GM12878 (cell line): ENCODE measurements around the gene GGN. TPM values are rescaled to one million over a fixed set of nuclear protein-coding genes. Genes with fewer than 3 reads are reported as not detected.

Experiments
- BCL3 ChIP-seq: IDR thresholded peaks from 2 replicates; pipeline ENCODE4 v1.6.1; 2011; ENCODE audit warnings: borderline replicate concordance, low read depth, mild to moderate bottlenecking, moderate library complexity, low read length; ENCODE audit not compliant: insufficient read depth, poor library complexity, severe bottlenecking
- BHLHE40 ChIP-seq, 2 experiments: fragments of 450-650 bp in 1 of 2; IDR thresholded peaks; 2 replicates each; pipeline ENCODE4 v1.6.1; 2011 to 2017; ENCODE audit warnings: low read depth in 2 of 2, borderline replicate concordance in 1 of 2, improper control_type of control experiment in 1 of 2, low read length in 1 of 2, mild to moderate bottlenecking in 1 of 2
- CBX3 ChIP-seq: fragments of 200-600 bp; sonication (generic); IDR thresholded peaks from 2 replicates; pipeline ENCODE4 v1.6.1; 2016; ENCODE audit warnings: low read depth, borderline replicate concordance
- CREB1 ChIP-seq: IDR thresholded peaks from 2 replicates; pipeline ENCODE4 v1.6.1; 2012; ENCODE audit warnings: low read depth, mild to moderate bottlenecking, inconsistent platforms
- CREM ChIP-seq: IDR thresholded peaks from 2 replicates; pipeline ENCODE4 v1.6.1; 2014; ENCODE audit warnings: antibody characterized with exemption, low read depth
- EP300 ChIP-seq, 2 experiments: fragments of 150-350 bp in 1 of 2; IDR thresholded peaks; 2 replicates each; pipeline ENCODE4 v1.6.1; 2011 to 2012; ENCODE audit warnings: low read depth in 2 of 2, low read length in 2 of 2, borderline replicate concordance in 1 of 2, improper control_type of control experiment in 1 of 2, inconsistent platforms in 1 of 2; ENCODE audit not compliant: control insufficient read depth in 1 of 2
- FOXK2 ChIP-seq: fragments of 450-650 bp; IDR thresholded peaks from 2 replicates; pipeline ENCODE4 v1.6.1; 2017; ENCODE audit warnings: mild to moderate bottlenecking, moderate library complexity
- IKZF2 ChIP-seq, 2 experiments: fragments of 450-650 bp; IDR thresholded peaks; 2 replicates each; pipeline ENCODE4 v1.6.1; 2017; ENCODE audit warnings: mild to moderate bottlenecking in 2 of 2, moderate library complexity in 2 of 2
- IRF3 ChIP-seq: fragments of 450-650 bp; IDR thresholded peaks from 2 replicates; pipeline ENCODE4 v1.6.1; 2014; ENCODE audit warnings: mild to moderate bottlenecking
- JUNB ChIP-seq: IDR thresholded peaks from 2 replicates; pipeline ENCODE4 v1.6.1; 2016; ENCODE audit warnings: antibody characterized with exemption, mild to moderate bottlenecking
- KDM1A ChIP-seq: fragments of 200-600 bp; sonication (generic); IDR thresholded peaks from 2 replicates; pipeline ENCODE4 v1.6.1; 2016; ENCODE audit warnings: borderline replicate concordance
- KLF5 ChIP-seq: fragments of 450-650 bp; IDR thresholded peaks from 2 replicates; pipeline ENCODE4 v1.6.1; 2014; ENCODE audit warnings: mild to moderate bottlenecking; ENCODE audit not compliant: partially characterized antibody
- MAX ChIP-seq: IDR thresholded peaks from 2 replicates; pipeline ENCODE4 v1.6.1; 2012; ENCODE audit warnings: low read depth, low read length, improper control_type of control experiment
- MTA3 ChIP-seq: IDR thresholded peaks from 2 replicates; pipeline ENCODE4 v1.6.1; 2012; ENCODE audit warnings: low read length, inconsistent platforms, borderline replicate concordance
- MYB ChIP-seq: fragments of 150-350 bp; IDR thresholded peaks from 2 replicates; pipeline ENCODE4 v1.6.1; 2014; ENCODE audit warnings: mild to moderate bottlenecking, low read depth, low read length, borderline replicate concordance
- NR2C2 ChIP-seq: IDR thresholded peaks from 2 replicates; pipeline ENCODE4 v1.6.1; 2011; ENCODE audit warnings: borderline replicate concordance, low read depth; ENCODE audit not compliant: control insufficient read depth, insufficient read length
- PAX5 ChIP-seq: IDR thresholded peaks from 2 replicates; pipeline ENCODE4 v1.6.1; 2011; ENCODE audit warnings: low read depth, low read length, borderline replicate concordance
- POLR2A ChIP-seq: IDR thresholded peaks from 2 replicates; pipeline ENCODE4 v1.6.1; 2011; ENCODE audit warnings: low read depth, mild to moderate bottlenecking, low read length
- SREBF1 ChIP-seq: IDR thresholded peaks from 2 replicates; pipeline ENCODE4 v1.6.1; 2012; ENCODE audit warnings: mild to moderate bottlenecking, low read length
- SREBF2 ChIP-seq: IDR thresholded peaks from 2 replicates; pipeline ENCODE4 v1.6.1; 2012; ENCODE audit warnings: mild to moderate bottlenecking, low read length
- STAT1 ChIP-seq: fragments of 450-650 bp; conservative IDR thresholded peaks from 2 replicates; pipeline ENCODE4 v1.6.1; 2014; ENCODE audit warnings: antibody characterized with exemption, mild to moderate bottlenecking
- TCF12 ChIP-seq: IDR thresholded peaks from 2 replicates; pipeline ENCODE4 v1.6.1; 2011; ENCODE audit warnings: low read depth, mild to moderate bottlenecking, low read length
- polyA plus RNA-seq, 11 experiments: library from polyadenylated mRNA; depleted of rRNA in 4 of 11; unstranded in 6 of 11; stranded (reverse) in 5 of 11; fragments of >200 nt; fragmentation: Nextera tagmentation in 4 of 11; fragmentation: Illumina TruSeq in 1 of 11; extraction: Ambion mirVana in 4 of 11; extraction: Trizol in 1 of 11; gene quantifications; 1 replicate in 1 of 11; 2 replicates in 10 of 11; pipeline versions ENCODE4 v1.2.1 to v1.2.3, GENCODE V29; 2011 to 2016; ENCODE audit warnings: inconsistent platforms in 2 of 11, missing spikeins in 2 of 11, low read depth in 1 of 11
- total RNA-seq, 4 experiments: library from RNA; depleted of rRNA in 3 of 4; stranded (reverse); fragments of >200 nt in 3 of 4; fragmentation: Illumina TruSeq in 1 of 4; extraction: Trizol in 1 of 4; gene quantifications; 2 replicates each; pipeline versions ENCODE4 v1.2.1 to v1.2.3, GENCODE V29; 2013 to 2021
- TF ChIP-seq, protein P1 (sequence below): fragments of 450-650 bp; IDR thresholded peaks from 2 replicates; pipeline ENCODE4 v1.6.1; 2017; ENCODE audit warnings: mild to moderate bottlenecking, low read depth, inconsistent platforms; ENCODE audit not compliant: poor library complexity, severe bottlenecking

Gene GGN
- total and polyA plus RNA-seq, 10 of the 15 experiments (the other 5 are each of a cell fraction or from before 2014, with no cell fraction given): not detected

DNA sequence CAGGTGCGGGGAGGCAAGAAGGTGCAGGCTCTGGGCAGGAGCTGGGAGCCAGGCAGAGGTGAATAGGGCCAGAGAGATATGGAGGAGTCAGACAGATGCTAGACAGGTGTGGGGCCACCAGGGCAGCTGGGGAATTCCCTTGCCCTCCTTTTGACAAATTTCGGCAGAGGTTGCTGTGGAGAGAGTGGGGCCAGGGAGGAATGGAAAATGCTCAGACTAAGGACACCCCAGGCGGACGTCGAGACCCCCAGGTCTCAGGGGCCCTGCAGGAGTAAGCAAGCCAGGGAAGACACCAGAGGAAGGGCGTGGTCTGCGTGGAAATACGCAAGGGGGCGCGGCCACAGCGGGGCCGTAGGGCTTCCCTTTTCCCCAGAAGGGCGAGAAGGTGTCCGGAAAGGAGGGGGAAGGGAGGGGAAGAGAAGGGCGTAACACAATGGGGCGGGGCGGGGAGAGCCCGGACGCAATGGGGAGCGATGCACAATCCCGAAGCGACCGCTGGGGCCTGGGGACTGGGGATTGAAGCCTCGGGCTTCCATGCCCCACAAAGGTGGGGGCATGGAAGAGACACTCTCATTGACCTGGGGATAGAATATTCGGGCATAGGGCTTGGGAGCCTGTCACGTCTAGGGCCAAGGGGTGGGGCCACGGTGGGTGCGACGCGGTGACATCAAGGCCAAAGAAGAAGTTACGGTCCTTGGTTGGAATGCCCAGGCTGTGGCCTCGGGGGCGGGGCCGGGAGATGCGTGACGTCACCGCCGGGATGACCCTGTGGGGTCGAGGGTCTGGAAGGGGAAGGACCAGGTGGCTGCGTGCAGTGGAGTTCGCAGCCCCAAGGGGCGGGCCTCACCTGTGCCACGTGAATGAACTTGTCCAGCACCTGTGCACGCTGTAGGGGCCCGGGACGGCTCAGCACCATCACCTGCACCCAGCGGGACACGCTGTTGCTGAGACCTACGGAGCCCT, 30.0 kb upstream of the GGN start (continued):
- TF ChIP-seq BHLHE40 (IDR thresholded peaks at IDR 0.05; ENCODE audit: borderline replicate concordance in 1 of 2, low read depth in 2 of 2, low read length in 1 of 2) (0 out of 4 replicates have a peak, but pooled peaks of 1 of the 2 experiments have one; percentile 6), IRF3 (no peak), IKZF2 (IDR thresholded peaks at IDR 0.05) (peak; percentile 31 to 36; a peak in 2 of 4 replicates), BCL3 (no peak), FOXK2 (no peak), KLF5 (no peak), MYB (no peak), STAT1 (no peak), MTA3 (no peak), EP300 (IDR thresholded peaks at IDR 0.05; ENCODE audit: borderline replicate concordance in 1 of 2, control insufficient read depth in 1 of 2, low read depth in 2 of 2, low read length in 2 of 2) (no peak), KDM1A (no peak), POLR2A (no peak), CREB1 (no peak), JUNB (no peak), NR2C2 (no peak), PAX5 (0 out of 2 replicates have a peak, but pooled peaks have one; percentile 5), CREM (peak; percentile 59; the same call in 1 of the 2 replicates), SREBF2 (no peak), MAX (no peak), CBX3 (no peak), SREBF1 (no peak), TCF12 (0 out of 2 replicates have a peak, but pooled peaks have one; percentile 27)
- TF ChIP-seq, protein P1, sequence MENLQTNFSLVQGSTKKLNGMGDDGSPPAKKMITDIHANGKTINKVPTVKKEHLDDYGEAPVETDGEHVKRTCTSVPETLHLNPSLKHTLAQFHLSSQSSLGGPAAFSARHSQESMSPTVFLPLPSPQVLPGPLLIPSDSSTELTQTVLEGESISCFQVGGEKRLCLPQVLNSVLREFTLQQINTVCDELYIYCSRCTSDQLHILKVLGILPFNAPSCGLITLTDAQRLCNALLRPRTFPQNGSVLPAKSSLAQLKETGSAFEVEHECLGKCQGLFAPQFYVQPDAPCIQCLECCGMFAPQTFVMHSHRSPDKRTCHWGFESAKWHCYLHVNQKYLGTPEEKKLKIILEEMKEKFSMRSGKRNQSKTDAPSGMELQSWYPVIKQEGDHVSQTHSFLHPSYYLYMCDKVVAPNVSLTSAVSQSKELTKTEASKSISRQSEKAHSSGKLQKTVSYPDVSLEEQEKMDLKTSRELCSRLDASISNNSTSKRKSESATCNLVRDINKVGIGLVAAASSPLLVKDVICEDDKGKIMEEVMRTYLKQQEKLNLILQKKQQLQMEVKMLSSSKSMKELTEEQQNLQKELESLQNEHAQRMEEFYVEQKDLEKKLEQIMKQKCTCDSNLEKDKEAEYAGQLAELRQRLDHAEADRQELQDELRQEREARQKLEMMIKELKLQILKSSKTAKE: peak; percentile 25
- TF ChIP-seq, all 136 proteins: peak for 9
